ACC112 (cell line): ENCODE results near the gene KHDC3L.

ENCODE experiments used
- H2AFZ ChIP-seq: fragments of 200-600 bp; sonication (generic); one replicate; pipeline ENCODE4 v1.6.0; 2017; ENCODE audit warnings: antibody characterized with exemption, low read length; ENCODE audit not compliant: unreplicated experiment
- H3K27ac ChIP-seq: fragments of 200-600 bp; sonication (generic); 2 replicates; pipeline ENCODE4 v1.5.1; 2014; ENCODE audit warnings: low read depth, mild to moderate bottlenecking, antibody characterized with exemption, low read length, moderate library complexity
- H3K27me3 ChIP-seq: fragments of 200-600 bp; sonication (generic); 2 replicates; pipeline ENCODE4 v1.6.1; 2014; ENCODE audit warnings: mild to moderate bottlenecking, antibody characterized with exemption, low read length, moderate library complexity, mixed read lengths; ENCODE audit not compliant: insufficient read depth
- H3K36me3 ChIP-seq: fragments of 200-600 bp; sonication (generic); 2 replicates; pipeline ENCODE4 v1.6.1; 2016; ENCODE audit warnings: mild to moderate bottlenecking, antibody characterized with exemption, low read length, moderate library complexity, mixed read lengths; ENCODE audit not compliant: insufficient read depth
- H3K4me1 ChIP-seq: fragments of 200-600 bp; sonication (generic); one replicate; pipeline ENCODE4 v1.6.1; 2016; ENCODE audit warnings: low read length, mixed read lengths; ENCODE audit not compliant: insufficient read depth, unreplicated experiment, control insufficient read depth
- H3K4me3 ChIP-seq: fragments of 200-600 bp; sonication (generic); 2 replicates; pipeline ENCODE4 v1.5.1; 2014; ENCODE audit warnings: mild to moderate bottlenecking, low read depth, low read length
- H3K79me2 ChIP-seq: fragments of 200-600 bp; sonication (generic); one replicate; pipeline ENCODE4 v1.6.0; 2016; ENCODE audit warnings: low read length; ENCODE audit not compliant: control insufficient read depth, unreplicated experiment, insufficient read depth

The KHDC3L gene

DNA sequence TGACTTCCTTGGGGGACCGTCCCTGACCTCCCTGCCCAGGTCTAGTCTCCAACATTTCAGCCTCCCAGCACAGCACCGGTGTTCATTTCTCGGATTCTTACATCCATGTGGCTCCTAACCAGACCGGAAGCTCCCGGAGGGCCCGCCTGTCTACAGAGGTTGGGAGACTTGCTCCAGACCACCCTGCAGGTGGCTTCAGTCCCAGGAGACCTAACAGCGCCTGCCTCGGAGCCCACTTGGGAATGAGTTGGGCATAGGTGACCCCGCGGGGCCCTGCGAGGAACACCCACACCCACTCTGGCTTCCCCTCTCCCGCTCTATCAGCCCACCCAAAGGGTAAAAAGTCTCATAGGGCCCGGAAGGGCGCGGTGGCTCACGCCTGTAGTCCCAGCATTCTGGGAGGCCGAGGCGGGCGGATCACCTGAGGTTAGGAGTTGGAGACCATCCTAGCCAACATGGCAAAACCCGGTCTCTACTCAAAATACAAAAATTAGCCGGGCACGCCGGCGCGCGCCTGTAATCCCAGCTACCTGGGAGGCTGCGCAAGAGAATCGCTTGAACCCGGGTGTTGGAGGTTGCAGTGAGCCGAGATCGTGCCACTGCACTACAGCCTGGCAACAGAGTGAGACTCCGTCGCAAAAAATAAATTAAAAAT lies 13.8 kb upstream of the KHDC3L start:
- no peaks in the 10 kb centered on the region for H3K36me3 ChIP-seq
- no peak overlapping the region for H3K27ac ChIP-seq
- H3K4me3 ChIP-seq: no peak overlapping the region
- H2AFZ ChIP-seq: no peak overlapping the region
- H3K27me3 ChIP-seq: peaks cover 32% of the 10 kb centered on the region
- no peaks in the 10 kb centered on the region for H3K79me2 ChIP-seq
- H3K4me1 ChIP-seq: no peaks in the 10 kb centered on the region

DNA sequence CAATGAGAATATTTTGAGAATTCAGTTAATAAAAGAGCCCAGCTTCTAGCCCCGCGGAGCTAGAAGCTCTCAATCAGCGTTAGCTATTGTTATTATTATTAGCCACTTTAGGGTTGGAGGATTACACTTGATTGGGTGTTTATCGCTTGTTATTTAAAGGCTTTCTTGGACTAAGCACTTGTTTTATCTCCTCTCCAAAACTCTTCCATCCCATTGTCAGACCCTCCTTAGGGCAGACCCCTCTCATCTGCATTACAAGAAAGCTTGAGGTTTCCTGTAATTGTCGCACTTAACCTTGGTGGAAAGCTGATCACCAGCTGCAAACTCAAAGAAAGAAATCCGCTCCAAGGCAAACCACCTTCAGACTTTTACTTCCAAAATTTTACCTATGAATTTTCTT lies 13.1 kb upstream of the KHDC3L start:
- no peaks in the 10 kb centered on the region for H3K79me2 ChIP-seq
- no peak overlapping the region for H2AFZ ChIP-seq
- H3K4me1 ChIP-seq: no peaks in the 10 kb centered on the region
- no peak overlapping the region for H3K4me3 ChIP-seq
- H3K36me3 ChIP-seq: no peaks in the 10 kb centered on the region
- no peak overlapping the region for H3K27ac ChIP-seq
- peaks cover 32% of the 10 kb centered on the region for H3K27me3 ChIP-seq

DNA sequence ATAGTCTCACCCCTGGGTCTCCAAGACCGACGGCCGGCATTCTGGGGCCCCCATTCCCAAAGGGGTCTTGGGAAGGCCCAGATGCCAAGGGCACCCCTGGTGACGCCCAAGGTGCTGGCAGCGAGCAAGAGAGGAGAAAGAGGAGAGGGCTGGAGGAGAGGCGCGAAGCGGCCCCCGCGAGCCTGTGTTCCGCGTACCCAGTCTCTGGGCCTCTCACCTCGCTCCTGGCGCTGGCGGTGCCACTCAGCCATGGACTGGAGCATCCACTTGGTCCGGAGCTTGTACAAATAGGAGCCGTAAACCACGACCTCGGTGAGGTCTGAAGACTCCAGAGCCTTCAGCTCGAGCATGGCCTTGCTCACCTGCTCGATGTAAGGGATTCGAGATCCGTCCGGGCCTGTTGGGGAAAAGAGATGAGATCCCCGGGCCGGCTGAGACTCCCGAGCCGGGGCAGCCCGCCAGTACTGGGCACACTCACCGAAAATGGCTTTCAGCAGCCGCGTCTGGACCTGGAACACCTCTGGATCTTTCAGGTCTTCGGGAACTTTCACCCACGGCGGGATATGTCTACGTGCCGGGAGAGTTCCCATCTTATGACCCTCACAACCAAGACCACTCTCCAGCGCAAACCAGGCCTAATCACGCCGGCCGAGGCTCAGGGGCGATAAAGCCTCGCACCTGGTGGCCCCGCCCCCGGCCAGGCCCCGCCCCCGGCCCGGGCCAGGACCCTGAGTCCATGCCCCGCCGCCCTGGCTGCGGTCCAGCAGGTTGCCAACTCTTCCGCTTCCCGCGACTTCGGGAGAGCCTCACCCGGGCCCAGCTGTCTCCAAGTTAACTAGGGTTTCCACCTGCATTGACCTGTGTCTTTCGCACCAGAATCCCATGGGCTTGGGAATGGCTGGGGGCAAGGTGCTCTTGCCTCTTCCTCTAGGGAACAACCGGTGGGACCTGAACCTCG lies 8.5 kb upstream of the KHDC3L start, which contains the start of gene DPPA5:
TSS of gene DPPA5 (minus strand) at position 641 of the 958 bp plus-strand sequence. CDS start at position 590, 51 bp downstream.
- Histone ChIP-seq H3K4me3 (no peak within 1 kb of the TSS), H2AFZ (no peak within 1 kb of the TSS)

DNA sequence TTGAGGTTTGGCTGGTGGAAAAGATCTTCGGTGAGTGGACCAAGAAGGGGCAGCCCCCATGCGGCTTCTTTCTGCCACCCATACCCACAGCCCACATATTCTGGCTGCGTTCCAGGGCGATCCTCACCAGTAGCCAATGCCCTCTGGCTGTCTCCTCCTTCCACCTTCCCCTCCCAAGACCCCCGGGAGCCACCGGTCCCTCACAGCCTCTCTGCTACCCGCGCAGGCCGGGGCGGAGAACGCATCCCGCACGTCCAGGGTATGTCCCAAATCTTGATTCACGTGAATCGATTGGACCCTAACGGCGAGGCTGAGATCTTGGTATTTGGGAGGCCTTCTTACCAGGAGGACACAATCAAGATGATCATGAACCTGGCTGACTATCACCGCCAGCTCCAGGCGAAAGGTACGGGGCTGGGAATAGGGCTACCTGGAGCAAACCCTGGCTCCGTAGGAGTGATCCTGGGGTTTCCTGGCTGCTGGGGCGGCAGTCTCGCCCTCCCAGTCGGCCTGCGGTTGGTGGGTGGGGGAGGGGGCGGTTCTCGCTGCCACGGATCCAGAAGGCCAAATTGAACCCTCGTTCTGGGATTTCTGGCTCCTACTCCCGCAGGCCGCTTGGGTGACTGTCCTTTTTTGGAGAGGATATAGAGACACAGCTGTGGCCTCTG lies 545 bp downstream of the KHDC3L start:
- Histone ChIP-seq H3K27me3 (no peaks in the 10 kb centered on the region), H3K4me3 (no peak overlapping the region), H3K79me2 (no peaks in the 10 kb centered on the region), H3K4me1 (no peaks in the 10 kb centered on the region), H2AFZ (no peak overlapping the region), H3K27ac (no peak overlapping the region), H3K36me3 (no peaks in the 10 kb centered on the region)

More for the DNA sequence above, 8.5 kb upstream of the KHDC3L start, which contains the start of gene DPPA5:
- Histone ChIP-seq H3K4me1 (no peaks in the 10 kb centered on the region), H3K27ac (no peak within 1 kb of the TSS), H3K27me3 (peaks cover 16% of the 10 kb centered on the region), H3K36me3 (no peaks in the 10 kb centered on the region), H3K79me2 (no peaks in the 10 kb centered on the region)

DNA sequence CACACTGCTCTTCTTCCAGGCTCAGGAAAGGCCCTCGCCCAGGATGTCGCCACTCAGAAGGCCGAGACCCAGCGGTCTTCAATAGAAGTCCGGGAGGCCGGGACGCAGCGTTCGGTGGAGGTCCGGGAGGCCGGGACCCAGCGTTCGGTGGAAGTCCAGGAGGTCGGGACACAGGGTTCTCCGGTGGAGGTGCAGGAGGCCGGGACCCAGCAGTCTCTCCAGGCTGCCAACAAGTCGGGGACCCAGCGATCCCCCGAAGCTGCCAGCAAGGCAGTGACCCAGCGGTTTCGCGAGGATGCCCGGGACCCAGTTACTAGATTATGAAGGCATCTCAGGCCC lies 1.0 kb downstream of the KHDC3L start:
- H3K4me1 ChIP-seq: no peaks in the 10 kb centered on the region
- H2AFZ ChIP-seq: no peak overlapping the region
- no peak overlapping the region for H3K27ac ChIP-seq
- no peak overlapping the region for H3K4me3 ChIP-seq
- no peaks in the 10 kb centered on the region for H3K79me2 ChIP-seq
- no peaks in the 10 kb centered on the region for H3K27me3 ChIP-seq
- no peaks in the 10 kb centered on the region for H3K36me3 ChIP-seq

DNA sequence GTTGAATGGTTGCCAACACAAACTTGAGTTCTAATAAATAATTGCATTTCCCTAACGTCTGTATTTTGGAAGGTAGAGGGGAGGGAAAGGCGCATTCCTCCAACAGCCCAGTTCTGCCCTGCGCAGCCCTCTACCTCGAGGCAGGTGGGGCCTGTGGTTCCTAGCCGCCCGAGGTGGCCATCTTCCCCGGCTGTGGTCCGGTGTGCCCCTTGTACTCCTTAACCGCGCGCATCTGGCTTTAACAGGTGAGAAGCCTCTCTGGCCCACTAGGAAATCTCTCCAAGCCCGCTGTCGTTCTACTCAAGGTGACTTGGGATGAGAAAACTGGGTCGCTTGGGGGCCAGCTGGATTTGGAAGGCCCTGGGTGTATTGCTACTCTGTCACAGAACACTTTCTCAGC lies 1.7 kb downstream of the KHDC3L start:
- no peaks in the 10 kb centered on the region for H3K27me3 ChIP-seq
- H3K36me3 ChIP-seq: no peaks in the 10 kb centered on the region
- no peaks in the 10 kb centered on the region for H3K79me2 ChIP-seq
- H3K4me3 ChIP-seq: no peak overlapping the region
- no peaks in the 10 kb centered on the region for H3K4me1 ChIP-seq
- H2AFZ ChIP-seq: no peak overlapping the region
- no peak overlapping the region for H3K27ac ChIP-seq

DNA sequence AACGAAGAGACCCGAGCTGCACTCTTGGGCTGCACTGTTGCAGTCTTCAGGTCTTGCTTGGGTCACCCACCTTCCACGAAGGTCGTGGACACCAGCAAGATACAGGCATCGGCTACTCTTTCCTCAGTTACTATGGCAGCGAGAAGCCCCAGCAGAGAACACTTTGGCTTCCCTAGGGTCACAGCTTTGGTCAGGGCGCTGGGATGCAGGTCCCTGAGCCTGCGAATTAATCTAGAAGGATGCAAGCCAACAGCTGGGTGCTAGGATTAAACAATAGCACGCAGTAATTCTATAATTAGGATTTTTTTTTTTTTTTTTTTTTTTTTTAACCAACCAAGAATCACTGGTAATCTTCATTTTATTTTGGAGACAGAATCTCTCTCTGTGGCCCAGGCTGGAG lies 2.1 kb downstream of the KHDC3L start:
- Histone ChIP-seq H3K27me3 (no peaks in the 10 kb centered on the region), H3K4me1 (no peaks in the 10 kb centered on the region), H2AFZ (no peak overlapping the region), H3K27ac (no peak overlapping the region), H3K36me3 (no peaks in the 10 kb centered on the region), H3K79me2 (no peaks in the 10 kb centered on the region), H3K4me3 (no peak overlapping the region)

DNA sequence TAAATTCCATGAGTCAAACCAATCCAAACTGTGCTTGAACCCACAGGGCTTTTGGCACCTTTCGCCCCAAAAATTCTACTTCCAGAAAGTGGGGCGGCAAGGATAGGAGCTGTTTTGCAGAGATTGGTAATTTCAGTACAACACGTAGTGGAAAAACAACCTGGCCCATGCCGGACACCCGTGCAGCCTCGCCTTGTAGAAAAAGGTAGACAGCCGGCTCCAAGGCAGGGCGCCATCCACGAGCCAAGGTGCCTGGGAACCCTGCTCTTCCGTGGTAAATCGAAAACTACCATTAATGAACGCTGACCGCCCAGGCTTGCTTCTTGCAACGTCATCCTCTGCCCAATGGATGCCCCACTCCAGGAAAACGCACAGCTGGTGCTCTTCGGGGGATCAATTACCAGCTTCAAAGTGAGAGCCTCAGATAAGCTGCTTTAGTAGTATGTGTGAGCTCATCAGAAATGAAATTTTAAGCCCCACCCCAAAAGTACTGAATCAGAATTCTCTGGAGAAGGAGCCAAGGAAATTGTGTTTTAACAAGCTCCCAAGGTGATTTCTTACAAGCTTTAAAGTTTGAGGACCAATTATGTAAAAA lies 5.4 kb downstream of the KHDC3L start:
- Histone ChIP-seq H3K4me3 (no peak overlapping the region), H3K4me1 (no peaks in the 10 kb centered on the region), H3K79me2 (no peaks in the 10 kb centered on the region), H2AFZ (no peak overlapping the region), H3K36me3 (no peaks in the 10 kb centered on the region), H3K27me3 (no peaks in the 10 kb centered on the region), H3K27ac (no peak overlapping the region)

DNA sequence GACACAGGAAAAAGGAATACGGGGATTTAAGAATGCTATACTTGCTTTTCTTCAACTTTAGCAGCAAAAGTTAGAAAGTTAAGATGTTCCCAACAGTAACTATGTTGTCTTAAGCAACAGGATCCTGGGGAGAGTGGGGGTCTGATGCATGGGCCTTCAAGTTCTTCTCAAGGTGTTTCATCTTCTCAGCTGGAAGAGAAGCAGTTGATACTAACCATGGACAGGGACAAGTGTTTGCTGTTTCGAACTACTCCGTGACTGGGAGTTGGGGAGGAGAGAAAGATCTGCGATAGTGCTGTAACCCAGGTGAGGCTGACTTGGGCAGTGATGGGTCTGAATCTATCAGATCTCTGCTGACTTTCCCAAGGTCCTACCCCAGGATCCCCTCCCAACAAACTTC lies 6.2 kb downstream of the KHDC3L start:
- Histone ChIP-seq H3K36me3 (no peaks in the 10 kb centered on the region), H3K27ac (no peak overlapping the region), H3K4me1 (no peaks in the 10 kb centered on the region), H3K4me3 (no peak overlapping the region), H3K27me3 (no peaks in the 10 kb centered on the region), H3K79me2 (no peaks in the 10 kb centered on the region), H2AFZ (no peak overlapping the region)

DNA sequence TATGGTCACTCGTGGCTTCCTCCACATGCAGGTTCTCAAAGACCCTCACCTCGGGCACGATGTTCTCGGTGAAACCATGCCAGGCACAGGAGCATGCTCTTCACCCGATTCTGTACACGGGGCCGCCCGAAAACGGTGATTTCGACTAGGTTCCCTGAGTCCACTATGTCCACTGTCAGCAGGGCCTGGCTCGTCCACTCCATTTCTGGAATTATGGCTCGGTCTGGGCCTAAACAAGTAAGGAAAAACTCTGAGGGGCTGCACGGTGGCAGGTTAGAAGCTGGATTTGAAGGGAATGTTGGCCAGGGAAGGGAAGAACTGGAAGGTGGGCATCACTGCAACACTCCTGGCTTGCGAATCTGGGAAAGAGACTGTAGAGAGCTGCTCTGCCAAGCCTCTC lies 6.7 kb downstream of the KHDC3L start:
- H3K27me3 ChIP-seq: no peaks in the 10 kb centered on the region
- no peaks in the 10 kb centered on the region for H3K4me1 ChIP-seq
- no peaks in the 10 kb centered on the region for H3K36me3 ChIP-seq
- no peak overlapping the region for H2AFZ ChIP-seq
- H3K79me2 ChIP-seq: no peaks in the 10 kb centered on the region
- no peak overlapping the region for H3K27ac ChIP-seq
- no peak overlapping the region for H3K4me3 ChIP-seq
